Adipocyte (in vitro differentiated cells): ENCODE results near the gene PPP1R14C.
"Not testable (repeated sequence)": the region's sequence is repeated elsewhere in the genome, so short reads cannot be mapped to it uniquely, and the experiment has no call there.

Experiments
- DNase-seq: peaks from one replicate; pipeline ENCODE4 v3.0.0-alpha.2; 2015; ENCODE audit warnings: low read depth
- H3K27me3 ChIP-seq: replicated peaks from 2 replicates; pipeline ENCODE4 v1.7.0; 2013; ENCODE audit warnings: mild to moderate bottlenecking, low read length, moderate library complexity; ENCODE audit not compliant: control insufficient read depth, insufficient read depth
- H3K36me3 ChIP-seq: 2 replicates; pipeline ENCODE4 v1.7.0; 2013; ENCODE audit warnings: low read length, mild to moderate bottlenecking, moderate library complexity; ENCODE audit not compliant: control insufficient read depth, insufficient read depth, severe bottlenecking
- H3K4me1 ChIP-seq: 2 replicates; pipeline ENCODE4 v1.7.0; 2013; ENCODE audit warnings: mild to moderate bottlenecking, low read length, moderate library complexity; ENCODE audit not compliant: control insufficient read depth, insufficient read depth
- H3K4me3 ChIP-seq: 2 replicates; pipeline ENCODE4 v1.7.0; 2013; ENCODE audit warnings: mild to moderate bottlenecking, low read length, moderate library complexity
- H3K9ac ChIP-seq: 2 replicates; pipeline ENCODE4 v1.7.0; 2013; ENCODE audit warnings: mild to moderate bottlenecking, low read length, moderate library complexity
- H3K9me3 ChIP-seq: 2 replicates; pipeline ENCODE4 v1.7.0; 2013; ENCODE audit warnings: mild to moderate bottlenecking, low read length, moderate library complexity; ENCODE audit not compliant: control insufficient read depth

PPP1R14C gene

DNA sequence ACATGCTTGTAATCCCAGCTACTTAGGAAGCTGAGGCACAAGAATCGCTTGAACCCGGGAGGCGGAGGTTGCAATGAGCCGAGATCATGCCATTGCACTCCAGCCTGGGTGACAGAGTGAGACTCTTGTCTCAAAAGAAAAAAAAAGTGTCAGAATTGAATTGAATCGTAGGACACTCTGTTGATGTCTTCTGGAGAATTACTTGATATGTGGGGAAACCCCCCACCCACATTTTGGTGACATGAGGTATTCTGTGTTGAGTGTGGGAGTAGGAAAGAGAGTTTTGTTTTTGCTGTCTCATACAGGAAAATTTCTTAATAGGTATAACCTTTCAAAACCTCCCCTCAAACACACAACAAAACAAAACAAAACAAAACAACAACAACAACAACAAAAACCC lies 98.9 kb downstream of the PPP1R14C start:
- not testable (repeated sequence) for H3K36me3 ChIP-seq, H3K4me3 ChIP-seq, H3K9ac ChIP-seq, H3K27me3 ChIP-seq, H3K9me3 ChIP-seq, H3K4me1 ChIP-seq, DNase-seq

DNA sequence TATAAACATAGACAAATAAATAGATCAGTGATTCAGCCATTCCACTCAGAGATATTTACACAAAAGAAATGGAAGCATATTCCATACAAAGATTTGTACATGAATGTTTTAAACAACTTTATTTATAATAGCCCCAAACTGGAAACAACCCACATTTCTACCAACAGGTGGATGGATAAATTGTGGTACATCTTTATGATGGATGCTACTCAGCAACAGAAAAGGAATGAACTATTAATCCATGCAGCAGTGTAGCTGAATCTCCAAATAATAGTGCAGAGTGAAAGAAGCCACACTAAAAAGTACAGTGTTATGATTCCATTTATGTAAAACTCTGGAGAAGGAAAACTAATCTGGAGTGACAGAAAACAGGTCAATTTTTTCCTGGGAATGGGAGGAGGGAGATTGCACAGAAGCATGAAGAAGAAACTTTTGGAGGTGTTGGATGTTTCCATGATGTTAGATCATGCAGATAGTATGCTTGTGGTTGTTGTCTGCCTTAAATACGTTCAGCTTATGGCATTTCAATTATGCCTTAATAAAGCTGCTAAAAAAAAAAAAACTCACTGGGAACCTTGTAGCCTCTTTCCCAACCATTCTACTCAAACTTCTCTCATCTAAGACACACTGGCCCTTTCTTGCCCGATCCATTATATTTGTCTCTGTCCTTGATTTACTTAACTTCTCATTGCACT lies 100.9 kb downstream of the PPP1R14C start:
- H3K4me1 ChIP-seq, result no peaks in the 10 kb centered on the region
- H3K9me3 ChIP-seq, result peaks cover 11% of the 10 kb centered on the region
- H3K27me3 ChIP-seq, result no peaks in the 10 kb centered on the region
- no peaks in the 10 kb centered on the region for H3K36me3 ChIP-seq
- no peak overlapping the region for H3K4me3 ChIP-seq
- DNase-seq, result peak; percentile 51
- no peak overlapping the region for H3K9ac ChIP-seq

- no peaks in the 10 kb centered on the region for H3K27me3 ChIP-seq
- no peak for DNase-seq
- no peak overlapping the region for H3K9ac ChIP-seq
- no peaks in the 10 kb centered on the region for H3K36me3 ChIP-seq
- H3K4me1 ChIP-seq, result no peaks in the 10 kb centered on the region
- no peak overlapping the region for H3K4me3 ChIP-seq
- peaks cover 11% of the 10 kb centered on the region for H3K9me3 ChIP-seq
Observed at GRCh38 chr6:150245148-150245935, 102.5 kb downstream of the PPP1R14C start.

- H3K36me3 ChIP-seq, result no peaks in the 10 kb centered on the region
- no peak overlapping the region for H3K4me3 ChIP-seq
- H3K9me3 ChIP-seq, result peaks cover 11% of the 10 kb centered on the region
- no peak overlapping the region for H3K9ac ChIP-seq
- peaks cover 12% of the 10 kb centered on the region for H3K4me1 ChIP-seq
- DNase-seq, result no peak
- no peaks in the 10 kb centered on the region for H3K27me3 ChIP-seq
Observed at GRCh38 chr6:150247803-150248202, 105.0 kb downstream of the PPP1R14C start.

GRCh38 chr6:150248300-150248699 lies 105.5 kb downstream of the PPP1R14C start:
- no peak for DNase-seq
- Histone ChIP-seq H3K36me3 (no peaks in the 10 kb centered on the region), H3K9me3 (peaks cover 11% of the 10 kb centered on the region), H3K4me3 (no peak overlapping the region), H3K9ac (no peak overlapping the region), H3K27me3 (no peaks in the 10 kb centered on the region), H3K4me1 (peaks cover 17% of the 10 kb centered on the region)

GRCh38 chr6:150249261-150249660 lies 106.4 kb downstream of the PPP1R14C start:
- H3K9me3 ChIP-seq, result peaks cover 11% of the 10 kb centered on the region
- peaks cover 19% of the 10 kb centered on the region for H3K4me1 ChIP-seq
- H3K27me3 ChIP-seq, result no peaks in the 10 kb centered on the region
- no peak overlapping the region for H3K9ac ChIP-seq
- DNase-seq, result peak; percentile 74
- H3K4me3 ChIP-seq, result no peak overlapping the region
- H3K36me3 ChIP-seq, result no peaks in the 10 kb centered on the region

- peaks cover 11% of the 10 kb centered on the region for H3K9me3 ChIP-seq
- no peak overlapping the region for H3K4me3 ChIP-seq
- no peak overlapping the region for H3K9ac ChIP-seq
- DNase-seq, result peak; percentile 82
- H3K27me3 ChIP-seq, result no peaks in the 10 kb centered on the region
- no peaks in the 10 kb centered on the region for H3K36me3 ChIP-seq
- peaks cover 27% of the 10 kb centered on the region for H3K4me1 ChIP-seq
Observed at GRCh38 chr6:150250826-150251225, 108.0 kb downstream of the PPP1R14C start.

- H3K4me1 ChIP-seq, result peaks cover 35% of the 10 kb centered on the region
- H3K36me3 ChIP-seq, result no peaks in the 10 kb centered on the region
- no peak for DNase-seq
Observed at GRCh38 chr6:150251566-150252186, 108.8 kb downstream of the PPP1R14C start.

DNA sequence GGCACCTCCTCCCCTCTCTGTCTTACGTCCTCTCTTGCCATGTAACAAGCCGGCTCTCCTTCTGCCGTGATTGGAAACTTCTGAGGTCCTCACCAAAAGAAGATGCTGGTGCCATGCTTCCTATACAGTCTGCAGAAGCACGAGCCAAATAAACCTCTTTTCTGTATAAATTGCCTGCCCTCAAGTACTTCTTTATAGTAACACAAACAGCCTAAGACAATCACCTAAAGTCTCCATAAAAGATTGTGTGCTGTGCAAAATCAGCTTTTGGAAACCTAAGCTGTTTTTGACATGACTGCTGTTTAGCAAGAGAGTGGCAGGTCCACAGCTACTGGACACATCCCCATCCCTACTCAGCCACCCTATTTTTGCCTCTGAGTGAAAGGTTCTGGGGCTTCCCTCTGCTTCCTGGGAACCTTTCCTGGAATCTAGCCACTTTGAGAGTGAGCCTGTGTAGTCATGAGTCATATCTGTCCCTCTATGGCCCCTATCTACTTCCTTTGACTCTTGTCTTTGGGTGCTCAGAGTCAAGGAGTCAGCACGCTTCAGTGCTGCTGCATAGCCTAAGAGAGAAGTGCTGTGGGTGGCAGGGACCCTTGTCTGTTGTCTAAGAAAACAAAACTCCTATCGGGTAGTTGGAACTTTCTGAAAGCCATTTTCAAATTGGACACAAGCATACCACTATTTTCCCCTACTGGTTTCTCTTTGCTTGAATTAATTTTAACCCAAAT lies 110.0 kb downstream of the PPP1R14C start:
- no peak overlapping the region for H3K4me3 ChIP-seq
- peaks cover 47% of the 10 kb centered on the region for H3K4me1 ChIP-seq
- H3K9me3 ChIP-seq, result peaks cover 6% of the 10 kb centered on the region
- DNase-seq, result peak; percentile 42
- no peaks in the 10 kb centered on the region for H3K36me3 ChIP-seq
- no peaks in the 10 kb centered on the region for H3K27me3 ChIP-seq
- no peak overlapping the region for H3K9ac ChIP-seq

More at GRCh38 chr6:150251566-150252186, 108.8 kb downstream of the PPP1R14C start:
- no peak overlapping the region for H3K4me3 ChIP-seq
- H3K27me3 ChIP-seq, result no peaks in the 10 kb centered on the region
- H3K9me3 ChIP-seq, result peaks cover 11% of the 10 kb centered on the region
- no peak overlapping the region for H3K9ac ChIP-seq

DNA sequence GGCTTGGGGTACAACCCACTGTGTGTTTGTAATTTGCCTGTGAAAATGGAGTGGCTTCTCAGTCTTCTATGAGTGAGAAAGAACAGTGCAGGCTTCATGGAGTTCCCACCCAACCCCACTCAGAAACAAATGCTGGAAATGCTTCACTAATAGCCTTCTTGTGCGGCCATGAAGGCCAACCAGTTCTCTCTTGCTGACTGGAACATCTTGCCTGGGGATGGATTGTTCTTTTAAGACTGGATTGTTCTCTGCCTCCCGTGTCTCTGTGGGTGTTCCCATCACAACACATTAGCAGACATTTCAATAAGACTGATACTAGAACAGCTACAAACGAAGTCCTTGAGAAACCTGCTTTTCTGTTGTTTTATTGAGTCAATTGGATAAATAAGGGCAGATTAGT lies 110.6 kb downstream of the PPP1R14C start:
- Histone ChIP-seq H3K27me3 (no peaks in the 10 kb centered on the region), H3K4me1 (peaks cover 48% of the 10 kb centered on the region), H3K4me3 (no peak overlapping the region), H3K9me3 (no peaks in the 10 kb centered on the region), H3K9ac (no peak overlapping the region), H3K36me3 (no peaks in the 10 kb centered on the region)
- DNase-seq, result no peak

DNA sequence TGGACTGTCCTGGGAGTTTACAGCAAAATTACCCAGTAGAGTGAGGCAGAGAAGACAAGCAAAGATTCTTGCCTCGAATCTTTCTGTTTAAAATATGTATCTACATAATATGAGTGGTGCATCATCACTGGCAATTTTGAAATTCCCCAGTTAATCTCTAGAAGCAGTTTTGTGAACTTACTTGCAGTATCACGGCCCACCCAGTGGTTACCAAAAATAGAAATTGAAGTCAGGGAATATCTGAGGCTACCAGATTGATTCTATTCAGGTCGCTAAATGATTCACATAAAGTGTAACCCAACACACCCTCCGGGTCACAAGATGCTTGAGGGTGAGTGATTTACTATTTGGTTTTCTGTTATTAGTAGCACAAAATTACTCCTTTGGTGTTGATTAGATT lies 111.9 kb downstream of the PPP1R14C start:
- Histone ChIP-seq H3K9ac (no peak overlapping the region), H3K9me3 (no peaks in the 10 kb centered on the region), H3K27me3 (no peaks in the 10 kb centered on the region), H3K4me3 (no peak overlapping the region), H3K36me3 (no peaks in the 10 kb centered on the region), H3K4me1 (peaks cover 48% of the 10 kb centered on the region)
- DNase-seq, result peak; percentile 76
